Breast epithelium (tissue), 4 donors: ENCODE measurements around the gene TTYH3. TPM values are rescaled to one million over a fixed set of nuclear protein-coding genes. Genes with fewer than 3 reads are reported as not detected.

Source experiments
- DNase-seq, 2 donors: peaks; one replicate each; pipeline ENCODE4 v3.0.0-alpha.2; 2019; ENCODE audit warnings: low spot score in 2 of 2
- H3K27ac ChIP-seq, 2 donors: fragments of 200-600 bp; sonication (generic) in 1 of 2; one replicate each; pipeline ENCODE4 v1.5.1; 2016 to 2019; ENCODE audit warnings: mild to moderate bottlenecking in 1 of 2
- H3K27me3 ChIP-seq, 2 donors: fragments of 200-600 bp; sonication (generic) in 1 of 2; one replicate each; pipeline versions ENCODE4 v1.5.1 to v1.6.0; 2017 to 2019; ENCODE audit warnings: control low read depth in 1 of 2, mild to moderate bottlenecking in 1 of 2
- H3K36me3 ChIP-seq: fragments of 200-600 bp; one replicate; pipeline ENCODE4 v1.5.1; 2019
- H3K4me1 ChIP-seq, 2 donors: fragments of 200-600 bp; sonication (generic); one replicate each; pipeline ENCODE4 v1.5.1; 2016 to 2019; ENCODE audit warnings: control low read depth in 1 of 2
- H3K4me3 ChIP-seq, 3 donors: fragments of 200-600 bp; sonication (generic); 1 replicate in 2 of 3; 2 replicates in 1 of 3; pipeline ENCODE4 v1.5.1; 2016 to 2019; ENCODE audit warnings: mild to moderate bottlenecking in 3 of 3, moderate library complexity in 2 of 3
- H3K9me3 ChIP-seq, 2 donors: fragments of 200-600 bp; sonication (generic) in 1 of 2; one replicate each; pipeline ENCODE4 v1.5.1; 2016 to 2019; ENCODE audit warnings: control low read depth in 1 of 2
- POLR2A ChIP-seq: fragments of 450-650 bp; IDR thresholded peaks from one replicate; pipeline ENCODE4 v1.6.1; 2016; ENCODE audit warnings: antibody characterized with exemption, mild to moderate bottlenecking, moderate library complexity
- POLR2AphosphoS5 ChIP-seq, 3 donors: sonication (generic); formaldehyde crosslinking; IDR thresholded peaks; one replicate each; pipeline ENCODE4 v1.6.1; 2017; ENCODE audit warnings: antibody characterized with exemption in 3 of 3
- intact Hi-C: fragments of 100-400 bp; cut with DNase I; formaldehyde crosslinking; loops from one replicate; pipeline ENCODE4 v1.15.1; 2023; ENCODE audit warnings: low total_unique reads
- total RNA-seq, 3 donors: library from RNA; depleted of rRNA; stranded (reverse); fragments of >200 nt; gene quantifications; one replicate each; pipeline ENCODE4 v1.1.0, GENCODE V29; 2016
- TF ChIP-seq, protein P1 (sequence below), 3 donors: fragments of 450-650 bp; IDR thresholded peaks; one replicate each; pipeline ENCODE4 v1.5.1; 2016 to 2017; ENCODE audit warnings: antibody characterized with exemption in 3 of 3, mild to moderate bottlenecking in 3 of 3, moderate library complexity in 3 of 3

Gene TTYH3
- total RNA-seq, 3 donors from 2014 or later, result 11.6 to 17.9 (median 17.4) TPM

DNA sequence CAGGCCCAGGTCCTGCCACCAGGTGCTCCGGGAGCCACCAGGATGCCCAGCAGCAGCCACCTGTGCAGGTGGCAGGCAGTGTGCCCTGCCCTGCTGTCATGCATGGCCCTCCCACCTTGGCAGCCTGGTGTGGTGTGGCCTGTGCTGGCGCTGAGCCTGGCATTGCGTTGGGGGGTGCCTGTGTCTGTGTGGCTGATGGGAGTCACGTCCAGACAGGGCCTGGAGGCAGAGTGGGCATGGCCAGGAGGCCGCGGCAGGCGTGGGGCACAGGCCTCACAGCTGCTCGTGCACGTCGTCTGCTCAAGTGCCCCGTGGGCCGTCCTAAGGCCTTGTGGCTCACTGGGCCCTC, 8.7 kb downstream of the TTYH3 start:
- Histone ChIP-seq H3K27me3 (no peaks in the 10 kb centered on the region), H3K4me3 (peak overlapping the region in 1 of 3 donors; percentile 11), H3K36me3 (no peaks in the 10 kb centered on the region), H3K9me3 (no peaks in the 10 kb centered on the region), H3K27ac (peak overlapping the region; percentile 71 to 92), H3K4me1 (peaks cover 11 to 17% of the 10 kb centered on the region in 2 donors)
- DNase-seq, result peak in 1 of 2 donors; percentile 50
- TF ChIP-seq POLR2AphosphoS5 (IDR thresholded peaks at IDR 0.05) (no peak), POLR2A (no peak)
- TF ChIP-seq, protein P1, sequence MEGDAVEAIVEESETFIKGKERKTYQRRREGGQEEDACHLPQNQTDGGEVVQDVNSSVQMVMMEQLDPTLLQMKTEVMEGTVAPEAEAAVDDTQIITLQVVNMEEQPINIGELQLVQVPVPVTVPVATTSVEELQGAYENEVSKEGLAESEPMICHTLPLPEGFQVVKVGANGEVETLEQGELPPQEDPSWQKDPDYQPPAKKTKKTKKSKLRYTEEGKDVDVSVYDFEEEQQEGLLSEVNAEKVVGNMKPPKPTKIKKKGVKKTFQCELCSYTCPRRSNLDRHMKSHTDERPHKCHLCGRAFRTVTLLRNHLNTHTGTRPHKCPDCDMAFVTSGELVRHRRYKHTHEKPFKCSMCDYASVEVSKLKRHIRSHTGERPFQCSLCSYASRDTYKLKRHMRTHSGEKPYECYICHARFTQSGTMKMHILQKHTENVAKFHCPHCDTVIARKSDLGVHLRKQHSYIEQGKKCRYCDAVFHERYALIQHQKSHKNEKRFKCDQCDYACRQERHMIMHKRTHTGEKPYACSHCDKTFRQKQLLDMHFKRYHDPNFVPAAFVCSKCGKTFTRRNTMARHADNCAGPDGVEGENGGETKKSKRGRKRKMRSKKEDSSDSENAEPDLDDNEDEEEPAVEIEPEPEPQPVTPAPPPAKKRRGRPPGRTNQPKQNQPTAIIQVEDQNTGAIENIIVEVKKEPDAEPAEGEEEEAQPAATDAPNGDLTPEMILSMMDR (IDR thresholded peaks at IDR 0.05), result no peak
- intact Hi-C loops, result no loop called here

GRCh38 chr7:2640846-2641316, 9.1 kb downstream of the TTYH3 start:
- TF ChIP-seq POLR2A (no peak), POLR2AphosphoS5 (IDR thresholded peaks at IDR 0.05) (no peak)
- TF ChIP-seq, protein P1 (IDR thresholded peaks at IDR 0.05), result no peak
- no peaks in the 10 kb centered on the region for H3K36me3 ChIP-seq
- no peaks in the 10 kb centered on the region for H3K27me3 ChIP-seq
- DNase-seq, result no peak
- H3K27ac ChIP-seq, result peak overlapping the region; percentile 71 to 92
- H3K4me3 ChIP-seq, result peak overlapping the region in 2 of 3 donors; percentile 41 to 64
- intact Hi-C loops, result no loop called here
- H3K9me3 ChIP-seq, result no peaks in the 10 kb centered on the region
- peaks cover 11 to 17% of the 10 kb centered on the region in 2 donors for H3K4me1 ChIP-seq

DNA sequence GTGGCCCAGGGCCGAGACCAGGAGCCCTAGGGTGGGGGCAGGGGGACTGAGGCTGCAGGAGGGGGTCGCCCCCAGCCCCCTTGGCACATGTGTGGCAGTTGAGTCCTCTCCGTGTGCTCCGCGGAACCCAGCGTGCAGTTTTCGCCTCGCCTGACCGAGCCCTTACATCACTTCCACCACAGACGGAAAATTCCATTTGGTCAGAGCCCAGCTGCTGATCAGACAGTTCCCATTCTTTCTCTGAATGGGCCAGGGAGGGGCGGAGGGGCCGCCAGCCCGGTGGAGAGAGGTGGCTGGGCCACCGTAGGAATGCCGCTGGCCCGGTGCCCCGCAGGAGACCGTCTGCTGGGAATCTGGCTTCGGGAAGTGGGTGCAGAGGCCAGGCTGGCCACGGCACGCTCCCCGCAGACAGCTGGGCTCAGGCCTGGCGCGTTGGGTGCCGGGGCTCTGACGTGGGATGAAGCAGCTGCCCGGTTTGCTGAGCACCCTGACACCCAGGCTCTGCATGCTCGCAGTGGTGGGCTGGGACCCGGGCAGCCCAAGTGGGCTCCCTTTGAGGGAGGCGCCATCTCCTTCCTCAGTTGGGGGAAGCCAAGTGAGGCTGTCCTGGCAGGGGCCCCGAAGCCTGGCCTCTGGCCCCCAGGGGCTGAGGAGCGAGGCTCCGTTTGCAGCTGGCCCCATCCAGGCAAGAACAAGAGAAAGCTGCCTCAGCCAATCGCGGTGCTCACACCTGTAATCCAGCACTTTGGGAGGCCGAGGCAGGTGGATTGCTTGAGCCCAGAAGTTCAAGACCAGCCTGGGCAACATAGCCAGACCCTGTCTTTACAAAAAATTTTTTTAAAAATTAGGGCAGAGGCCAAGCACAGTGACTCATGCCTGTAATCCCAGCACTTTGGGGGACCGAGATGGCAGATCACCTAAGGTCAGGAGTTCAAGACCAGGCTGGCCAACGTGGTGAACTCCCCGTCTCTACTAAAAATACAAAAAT, 9.9 kb downstream of the TTYH3 start:
- intact Hi-C loops, result no loop called here

DNA sequence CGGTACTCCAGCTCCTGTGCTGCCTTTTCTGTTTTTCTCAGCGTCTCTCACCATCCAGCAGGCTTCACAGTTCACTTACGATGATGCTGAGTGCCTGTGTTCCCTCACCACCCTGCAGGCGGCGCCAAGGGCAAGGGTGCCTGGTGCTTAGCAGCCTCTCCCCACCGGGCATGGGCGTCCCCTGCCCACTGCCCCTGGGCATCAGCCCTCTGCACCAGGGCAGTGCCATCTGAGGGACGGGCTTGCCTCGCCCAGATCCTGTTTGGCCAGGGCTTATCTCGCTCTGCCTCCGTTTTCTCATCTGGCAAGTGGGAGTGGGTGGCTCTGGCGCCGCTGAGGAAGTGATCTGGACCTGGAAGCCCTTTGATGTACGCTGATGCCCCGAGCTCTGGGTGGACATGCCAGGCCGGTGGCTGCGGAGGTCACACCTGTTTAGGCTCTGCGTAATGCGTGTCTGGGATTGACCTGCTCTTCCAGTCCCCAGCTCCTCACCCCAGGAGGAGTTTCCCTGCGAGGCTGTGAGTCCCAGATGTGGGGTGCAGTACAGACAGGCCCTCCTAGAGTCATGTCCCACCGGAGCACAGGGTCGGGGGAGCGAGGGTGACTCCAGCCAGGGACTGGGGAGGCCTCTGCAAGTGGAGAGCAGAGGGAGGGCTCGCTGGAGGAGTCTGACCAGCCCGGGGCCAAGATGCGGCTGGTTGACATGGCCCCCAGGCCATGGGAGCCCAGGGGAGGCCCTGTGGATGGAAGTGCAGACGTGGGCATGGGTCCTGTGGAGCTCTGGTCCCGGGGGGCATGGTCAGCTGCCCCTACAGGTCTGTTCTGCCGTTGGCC, 11.8 kb downstream of the TTYH3 start:
- TF ChIP-seq POLR2A (no peak), POLR2AphosphoS5 (IDR thresholded peaks at IDR 0.05) (no peak)
- TF ChIP-seq, protein P1 (IDR thresholded peaks at IDR 0.05), result no peak
- Histone ChIP-seq H3K9me3 (no peaks in the 10 kb centered on the region), H3K27me3 (no peaks in the 10 kb centered on the region), H3K36me3 (no peaks in the 10 kb centered on the region), H3K27ac (no peak overlapping the region), H3K4me1 (peaks cover 11 to 17% of the 10 kb centered on the region in 2 donors), H3K4me3 (no peak overlapping the region)
- intact Hi-C loops, result no loop called here
- DNase-seq, result no peak

More for the DNA sequence above, 9.9 kb downstream of the TTYH3 start:
- Histone ChIP-seq H3K27me3 (no peaks in the 10 kb centered on the region), H3K27ac (peak overlapping the region; percentile 71 to 92), H3K9me3 (no peaks in the 10 kb centered on the region), H3K4me1 (peaks cover 11 to 17% of the 10 kb centered on the region in 2 donors), H3K4me3 (peak overlapping the region; percentile 14 to 64 (median 41)), H3K36me3 (no peaks in the 10 kb centered on the region)
- peak; percentile 83 to 92 for DNase-seq
- TF ChIP-seq, protein P1 (IDR thresholded peaks at IDR 0.05), result peak in 1 of 3 donors; percentile 9
- TF ChIP-seq POLR2AphosphoS5 (IDR thresholded peaks at IDR 0.05) (peak; percentile 66 to 88 (median 77)), POLR2A (no peak)
